GM21619 (cell line): ENCODE results near the gene CDC16.

Experiments
- ATAC-seq: cut with Tn5 transposase; IDR thresholded peaks from one replicate; pipeline ENCODE4 v1.9.1; 2021; ENCODE audit not compliant: unreplicated experiment

CDC16 gene

GRCh38 chr13:114296902-114297301 lies 62.2 kb downstream of the CDC16 start:
- ATAC-seq = no peak

GRCh38 chr13:114298866-114299265 lies 64.2 kb downstream of the CDC16 start:
- no peak for ATAC-seq

GRCh38 chr13:114299604-114300305 lies 65.1 kb downstream of the CDC16 start:
- ATAC-seq = no peak

GRCh38 chr13:114303700-114304327 lies 69.1 kb downstream of the CDC16 start:
- no peak for ATAC-seq

GRCh38 chr13:114304346-114305034 lies 69.8 kb downstream of the CDC16 start:
- ATAC-seq = no peak

GRCh38 chr13:114309086-114309485 lies 74.4 kb downstream of the CDC16 start:
- no peak for ATAC-seq

- no peak for ATAC-seq
Observed at GRCh38 chr13:114309806-114310410, 75.2 kb downstream of the CDC16 start.

GRCh38 chr13:114310956-114311355 lies 76.3 kb downstream of the CDC16 start:
- no peak for ATAC-seq

GRCh38 chr13:114311387-114311786 lies 76.7 kb downstream of the CDC16 start:
- ATAC-seq = no peak

- ATAC-seq = no peak
Observed at GRCh38 chr13:114311908-114312307, 77.2 kb downstream of the CDC16 start.

GRCh38 chr13:114313061-114313860 lies 78.6 kb downstream of the CDC16 start:
- ATAC-seq = no peak

GRCh38 chr13:114314074-114314912 lies 79.6 kb downstream of the CDC16 start, which contains the start of gene CHAMP1:
Gene CHAMP1 (plus strand): TSS chr13:114314503. CDS start chr13:114323843, 9,340 bp downstream.
- ATAC-seq = peak; percentile 75

GRCh38 chr13:114315074-114315785 lies 80.5 kb downstream of the CDC16 start:
- no peak for ATAC-seq

- ATAC-seq = no peak
Observed at GRCh38 chr13:114318624-114319023, 83.9 kb downstream of the CDC16 start.

GRCh38 chr13:114319441-114319913 lies 84.8 kb downstream of the CDC16 start:
- ATAC-seq = no peak

- no peak for ATAC-seq
Observed at GRCh38 chr13:114320065-114320464, 85.4 kb downstream of the CDC16 start.

- no peak for ATAC-seq
Observed at GRCh38 chr13:114321256-114321655, 86.6 kb downstream of the CDC16 start.
